ENCODE data around the gene TDO2. TPM values are rescaled to one million over a fixed set of nuclear protein-coding genes. Genes with fewer than 3 reads are reported as not detected.

Gene TDO2
- polyA plus RNA-seq, 1 donor (not counting 4 experiments of a cell fraction or from before 2014, with no cell fraction given): not detected

DNA sequence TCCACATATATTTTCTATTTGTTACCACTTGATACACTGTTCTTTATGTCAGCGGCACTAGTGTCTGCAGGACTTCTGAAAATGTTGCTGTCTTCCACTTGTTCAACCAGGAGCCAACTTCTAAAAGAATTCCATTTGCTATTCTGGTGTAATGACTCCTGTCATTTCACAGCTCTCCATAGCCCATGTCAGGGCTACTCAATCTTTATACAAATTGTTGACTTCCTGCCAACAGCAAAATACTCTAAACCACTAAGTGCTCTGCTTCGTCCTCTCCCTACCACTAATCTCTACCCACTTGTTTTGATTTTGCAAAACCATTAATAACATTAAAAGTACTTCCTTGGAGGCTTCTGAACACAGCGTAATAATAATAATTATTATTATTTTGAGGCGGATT is 43.0 kb downstream of the TDO2 start:
- no peaks in the 10 kb centered on the region for H3K4me1 ChIP-seq (ENCODE audit: control insufficient read depth, extremely low read depth, insufficient read depth, low read length)
- H3K9ac ChIP-seq (ENCODE audit: control insufficient read depth, extremely low read depth, insufficient read depth, low read length): no peak overlapping the region
- H4K20me1 ChIP-seq (ENCODE audit: control insufficient read depth, extremely low read depth, insufficient read depth, low read length): no peaks in the 10 kb centered on the region
- H3K27me3 ChIP-seq (ENCODE audit: control insufficient read depth, extremely low read depth, insufficient read depth, low read length): no peaks in the 10 kb centered on the region
- H2AFZ ChIP-seq (ENCODE audit: control insufficient read depth, low read length): no peak overlapping the region
- TF ChIP-seq, protein P1, sequence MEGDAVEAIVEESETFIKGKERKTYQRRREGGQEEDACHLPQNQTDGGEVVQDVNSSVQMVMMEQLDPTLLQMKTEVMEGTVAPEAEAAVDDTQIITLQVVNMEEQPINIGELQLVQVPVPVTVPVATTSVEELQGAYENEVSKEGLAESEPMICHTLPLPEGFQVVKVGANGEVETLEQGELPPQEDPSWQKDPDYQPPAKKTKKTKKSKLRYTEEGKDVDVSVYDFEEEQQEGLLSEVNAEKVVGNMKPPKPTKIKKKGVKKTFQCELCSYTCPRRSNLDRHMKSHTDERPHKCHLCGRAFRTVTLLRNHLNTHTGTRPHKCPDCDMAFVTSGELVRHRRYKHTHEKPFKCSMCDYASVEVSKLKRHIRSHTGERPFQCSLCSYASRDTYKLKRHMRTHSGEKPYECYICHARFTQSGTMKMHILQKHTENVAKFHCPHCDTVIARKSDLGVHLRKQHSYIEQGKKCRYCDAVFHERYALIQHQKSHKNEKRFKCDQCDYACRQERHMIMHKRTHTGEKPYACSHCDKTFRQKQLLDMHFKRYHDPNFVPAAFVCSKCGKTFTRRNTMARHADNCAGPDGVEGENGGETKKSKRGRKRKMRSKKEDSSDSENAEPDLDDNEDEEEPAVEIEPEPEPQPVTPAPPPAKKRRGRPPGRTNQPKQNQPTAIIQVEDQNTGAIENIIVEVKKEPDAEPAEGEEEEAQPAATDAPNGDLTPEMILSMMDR (optimal IDR thresholded peaks at IDR 0.05 in 1 of 3, IDR thresholded peaks at IDR 0.05 in 1 of 3, conservative IDR thresholded peaks at IDR 0.05 in 1 of 3; ENCODE audit: extremely low read depth in 1 of 3, insufficient read depth in 2 of 3, low read length in 3 of 3): no peak
- no peak for TF ChIP-seq EZH2 (IDR thresholded peaks at IDR 0.05; ENCODE audit: low read length)
- FAIRE-seq (no peak), DNase-seq (ENCODE audit: low read depth, low spot score) (no peak)
- H3K36me3 ChIP-seq (ENCODE audit: control insufficient read depth in 2 of 2, extremely low read depth in 1 of 2, insufficient read depth in 2 of 2, low read length in 2 of 2): no peaks in the 10 kb centered on the region
- H3K4me3 ChIP-seq (ENCODE audit: control insufficient read depth in 2 of 3, extremely low read depth in 1 of 3, insufficient read depth in 2 of 3, low read depth in 1 of 3, low read length in 3 of 3): no peak overlapping the region
- no peak overlapping the region for H3K4me2 ChIP-seq (ENCODE audit: control insufficient read depth, extremely low read depth, insufficient read depth, low read depth, low read length)
- H3K79me2 ChIP-seq (ENCODE audit: control insufficient read depth, insufficient read depth, low read length): no peaks in the 10 kb centered on the region
- H3K27ac ChIP-seq (ENCODE audit: control insufficient read depth, insufficient read depth, low read length): no peak overlapping the region
- dilution Hi-C loops (cut with MboI; ENCODE audit: extremely low pct_ligation_motif_present, low sequenced_read_pairs): no loop called here
- H3K9me3 ChIP-seq (ENCODE audit: control insufficient read depth, low read depth, low read length): no peaks in the 10 kb centered on the region
- H3K9me1 ChIP-seq (ENCODE audit: control insufficient read depth, extremely low read depth, insufficient read depth, low read length): no peaks in the 10 kb centered on the region

DNA sequence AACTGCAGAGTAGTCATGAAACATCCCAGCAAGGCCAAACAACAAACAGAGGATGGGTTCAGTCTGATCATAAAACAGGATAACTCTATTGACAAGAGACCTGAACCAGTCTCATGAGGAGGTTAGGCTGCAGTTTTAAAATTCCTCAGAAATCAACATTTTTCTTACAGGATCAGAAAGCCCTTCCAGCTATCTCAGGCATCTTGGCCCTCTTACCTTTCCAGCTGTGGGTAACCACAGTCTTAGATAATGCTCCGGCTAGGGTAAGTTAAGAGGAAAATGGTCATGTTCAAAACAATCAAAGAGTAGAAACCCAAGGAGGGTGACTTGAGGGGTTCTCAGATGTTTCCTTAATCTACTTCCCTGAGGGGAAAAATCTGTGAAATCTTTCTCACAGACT is 45.0 kb downstream of the TDO2 start:
- peaks cover 5% of the 10 kb centered on the region for H3K4me1 ChIP-seq (ENCODE audit: control insufficient read depth, extremely low read depth, insufficient read depth, low read length)
- H3K4me3 ChIP-seq (ENCODE audit: control insufficient read depth in 2 of 3, extremely low read depth in 1 of 3, insufficient read depth in 2 of 3, low read depth in 1 of 3, low read length in 3 of 3): no peak overlapping the region
- H3K4me2 ChIP-seq (ENCODE audit: control insufficient read depth, extremely low read depth, insufficient read depth, low read depth, low read length): no peak overlapping the region
- no peaks in the 10 kb centered on the region for H3K79me2 ChIP-seq (ENCODE audit: control insufficient read depth, insufficient read depth, low read length)
- TF ChIP-seq EZH2 (IDR thresholded peaks at IDR 0.05; ENCODE audit: low read length): no peak
- TF ChIP-seq, protein P1 (optimal IDR thresholded peaks at IDR 0.05 in 1 of 3, IDR thresholded peaks at IDR 0.05 in 1 of 3, conservative IDR thresholded peaks at IDR 0.05 in 1 of 3; ENCODE audit: extremely low read depth in 1 of 3, insufficient read depth in 2 of 3, low read length in 3 of 3): no peak
- DNase-seq (ENCODE audit: low read depth, low spot score): no peak
- no peak overlapping the region for H3K27ac ChIP-seq (ENCODE audit: control insufficient read depth, insufficient read depth, low read length)
- no peaks in the 10 kb centered on the region for H3K9me3 ChIP-seq (ENCODE audit: control insufficient read depth, low read depth, low read length)
- dilution Hi-C loops (cut with MboI; ENCODE audit: extremely low pct_ligation_motif_present, low sequenced_read_pairs): no loop called here
- no peaks in the 10 kb centered on the region for H4K20me1 ChIP-seq (ENCODE audit: control insufficient read depth, extremely low read depth, insufficient read depth, low read length)
- no peak overlapping the region for H3K9ac ChIP-seq (ENCODE audit: control insufficient read depth, extremely low read depth, insufficient read depth, low read length)
- no peaks in the 10 kb centered on the region for H3K36me3 ChIP-seq (ENCODE audit: control insufficient read depth in 2 of 2, extremely low read depth in 1 of 2, insufficient read depth in 2 of 2, low read length in 2 of 2)
- no peak for FAIRE-seq
- no peak overlapping the region for H2AFZ ChIP-seq (ENCODE audit: control insufficient read depth, low read length)
- no peaks in the 10 kb centered on the region for H3K27me3 ChIP-seq (ENCODE audit: control insufficient read depth, extremely low read depth, insufficient read depth, low read length)
- no peaks in the 10 kb centered on the region for H3K9me1 ChIP-seq (ENCODE audit: control insufficient read depth, extremely low read depth, insufficient read depth, low read length)

All from keratinocyte (primary cell).